Breast epithelium (tissue), 4 donors: Measurements from ENCODE around the gene SEPTIN1. TPM values are rescaled to one million over a fixed set of nuclear protein-coding genes. Genes with fewer than 3 reads are reported as not detected.

Experiments used
- DNase-seq, 2 donors: peaks; one replicate each; pipeline ENCODE4 v3.0.0-alpha.2; 2019; ENCODE audit warnings: low spot score in 2 of 2
- H3K27ac ChIP-seq, 2 donors: fragments of 200-600 bp; sonication (generic) in 1 of 2; one replicate each; pipeline ENCODE4 v1.5.1; 2016 to 2019; ENCODE audit warnings: mild to moderate bottlenecking in 1 of 2
- H3K27me3 ChIP-seq, 2 donors: fragments of 200-600 bp; sonication (generic) in 1 of 2; one replicate each; pipeline versions ENCODE4 v1.5.1 to v1.6.0; 2017 to 2019; ENCODE audit warnings: control low read depth in 1 of 2, mild to moderate bottlenecking in 1 of 2
- H3K36me3 ChIP-seq: fragments of 200-600 bp; one replicate; pipeline ENCODE4 v1.5.1; 2019
- H3K4me1 ChIP-seq, 2 donors: fragments of 200-600 bp; sonication (generic); one replicate each; pipeline ENCODE4 v1.5.1; 2016 to 2019; ENCODE audit warnings: control low read depth in 1 of 2
- H3K4me3 ChIP-seq, 3 donors: fragments of 200-600 bp; sonication (generic); 1 replicate in 2 of 3; 2 replicates in 1 of 3; pipeline ENCODE4 v1.5.1; 2016 to 2019; ENCODE audit warnings: mild to moderate bottlenecking in 3 of 3, moderate library complexity in 2 of 3
- H3K9me3 ChIP-seq, 2 donors: fragments of 200-600 bp; sonication (generic) in 1 of 2; one replicate each; pipeline ENCODE4 v1.5.1; 2016 to 2019; ENCODE audit warnings: control low read depth in 1 of 2
- POLR2A ChIP-seq: fragments of 450-650 bp; IDR thresholded peaks from one replicate; pipeline ENCODE4 v1.6.1; 2016; ENCODE audit warnings: antibody characterized with exemption, mild to moderate bottlenecking, moderate library complexity
- POLR2AphosphoS5 ChIP-seq, 3 donors: sonication (generic); formaldehyde crosslinking; IDR thresholded peaks; one replicate each; pipeline ENCODE4 v1.6.1; 2017; ENCODE audit warnings: antibody characterized with exemption in 3 of 3
- intact Hi-C: fragments of 100-400 bp; cut with DNase I; formaldehyde crosslinking; loops from one replicate; pipeline ENCODE4 v1.15.1; 2023; ENCODE audit warnings: low total_unique reads
- total RNA-seq, 3 donors: library from RNA; depleted of rRNA; stranded (reverse); fragments of >200 nt; gene quantifications; one replicate each; pipeline ENCODE4 v1.1.0, GENCODE V29; 2016
- TF ChIP-seq, protein P1 (sequence below), 3 donors: fragments of 450-650 bp; IDR thresholded peaks; one replicate each; pipeline ENCODE4 v1.5.1; 2016 to 2017; ENCODE audit warnings: antibody characterized with exemption in 3 of 3, mild to moderate bottlenecking in 3 of 3, moderate library complexity in 3 of 3

Gene SEPTIN1
- total RNA-seq, 3 donors from 2014 or later, result 1.3 to 4.6 (median 2.7) TPM

DNA sequence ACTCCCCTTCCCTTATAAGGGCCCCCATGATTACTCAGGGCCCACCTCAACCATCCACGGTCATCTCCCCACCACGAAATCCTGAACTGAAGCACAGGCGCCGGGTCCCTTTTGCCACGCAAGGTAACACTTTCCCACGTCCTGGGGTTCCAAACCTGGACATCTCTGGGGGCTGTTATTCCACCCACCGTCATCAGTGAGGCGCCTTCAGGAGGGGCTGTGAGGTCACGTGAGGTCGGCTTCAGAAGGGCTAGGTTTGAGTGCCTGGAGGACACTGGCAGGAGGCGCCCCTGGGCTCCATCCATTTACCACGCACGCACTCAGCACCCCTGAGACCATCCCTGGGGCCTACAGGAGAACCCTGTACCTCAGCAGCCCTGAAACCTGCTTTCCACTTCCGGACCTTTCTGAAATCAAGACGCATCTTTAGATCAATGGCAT is 31.3 kb downstream of the SEPTIN1 start:
- DNase-seq, result no peak
- Histone ChIP-seq H3K27ac (peak overlapping the region in 1 of 2 donors; percentile 75), H3K9me3 (no peaks in the 10 kb centered on the region), H3K4me3 (no peak overlapping the region), H3K4me1 (peaks cover 5 to 17% of the 10 kb centered on the region in 2 donors), H3K36me3 (no peaks in the 10 kb centered on the region), H3K27me3 (no peaks in the 10 kb centered on the region)
- no peak for TF ChIP-seq POLR2AphosphoS5 (IDR thresholded peaks at IDR 0.05)
- intact Hi-C loops, result no loop called here

DNA sequence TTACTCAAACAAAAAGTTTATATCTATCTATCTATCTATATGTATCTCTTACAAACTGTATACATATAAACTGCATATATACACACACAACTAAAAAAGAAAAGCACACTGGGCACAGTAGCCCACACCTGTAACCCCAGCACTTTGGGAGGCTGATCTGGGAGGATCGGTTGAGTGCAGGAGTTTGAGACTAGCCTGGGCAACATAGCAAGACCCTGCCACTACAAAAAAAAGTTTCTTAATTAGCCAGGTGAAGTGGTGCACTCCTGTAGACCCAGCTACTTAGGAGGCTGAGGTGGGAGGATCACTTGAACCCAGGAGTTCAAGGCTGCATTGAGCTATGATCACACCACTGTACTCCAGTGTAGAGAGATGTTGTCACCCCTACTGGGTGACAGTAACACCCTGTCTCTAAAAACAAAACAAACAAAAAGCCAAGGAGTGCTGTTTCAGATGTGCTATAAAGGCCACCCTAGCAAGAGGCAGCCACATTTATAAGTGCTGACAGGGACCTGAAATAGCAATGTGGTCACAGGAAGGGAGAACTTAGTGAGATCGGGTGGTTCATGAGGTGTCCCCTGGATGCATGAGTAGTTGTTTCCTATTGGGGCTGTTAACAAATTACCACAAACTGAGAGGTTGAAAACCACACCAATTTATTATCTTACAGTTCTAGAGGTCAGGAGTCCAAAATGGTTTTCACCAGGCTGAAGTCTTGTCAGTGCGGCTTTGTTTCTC is 32.1 kb downstream of the SEPTIN1 start:
- DNase-seq, result no peak
- intact Hi-C loops, result no loop called here
- no peaks in the 10 kb centered on the region for H3K9me3 ChIP-seq
- TF ChIP-seq POLR2AphosphoS5 (IDR thresholded peaks at IDR 0.05) (no peak), POLR2A (no peak)
- TF ChIP-seq, protein P1, sequence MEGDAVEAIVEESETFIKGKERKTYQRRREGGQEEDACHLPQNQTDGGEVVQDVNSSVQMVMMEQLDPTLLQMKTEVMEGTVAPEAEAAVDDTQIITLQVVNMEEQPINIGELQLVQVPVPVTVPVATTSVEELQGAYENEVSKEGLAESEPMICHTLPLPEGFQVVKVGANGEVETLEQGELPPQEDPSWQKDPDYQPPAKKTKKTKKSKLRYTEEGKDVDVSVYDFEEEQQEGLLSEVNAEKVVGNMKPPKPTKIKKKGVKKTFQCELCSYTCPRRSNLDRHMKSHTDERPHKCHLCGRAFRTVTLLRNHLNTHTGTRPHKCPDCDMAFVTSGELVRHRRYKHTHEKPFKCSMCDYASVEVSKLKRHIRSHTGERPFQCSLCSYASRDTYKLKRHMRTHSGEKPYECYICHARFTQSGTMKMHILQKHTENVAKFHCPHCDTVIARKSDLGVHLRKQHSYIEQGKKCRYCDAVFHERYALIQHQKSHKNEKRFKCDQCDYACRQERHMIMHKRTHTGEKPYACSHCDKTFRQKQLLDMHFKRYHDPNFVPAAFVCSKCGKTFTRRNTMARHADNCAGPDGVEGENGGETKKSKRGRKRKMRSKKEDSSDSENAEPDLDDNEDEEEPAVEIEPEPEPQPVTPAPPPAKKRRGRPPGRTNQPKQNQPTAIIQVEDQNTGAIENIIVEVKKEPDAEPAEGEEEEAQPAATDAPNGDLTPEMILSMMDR (IDR thresholded peaks at IDR 0.05), result no peak
- no peak overlapping the region for H3K27ac ChIP-seq
- no peak overlapping the region for H3K4me3 ChIP-seq
- H3K4me1 ChIP-seq, result peaks cover 5 to 14% of the 10 kb centered on the region in 2 donors
- no peaks in the 10 kb centered on the region for H3K36me3 ChIP-seq
- H3K27me3 ChIP-seq, result no peaks in the 10 kb centered on the region

DNA sequence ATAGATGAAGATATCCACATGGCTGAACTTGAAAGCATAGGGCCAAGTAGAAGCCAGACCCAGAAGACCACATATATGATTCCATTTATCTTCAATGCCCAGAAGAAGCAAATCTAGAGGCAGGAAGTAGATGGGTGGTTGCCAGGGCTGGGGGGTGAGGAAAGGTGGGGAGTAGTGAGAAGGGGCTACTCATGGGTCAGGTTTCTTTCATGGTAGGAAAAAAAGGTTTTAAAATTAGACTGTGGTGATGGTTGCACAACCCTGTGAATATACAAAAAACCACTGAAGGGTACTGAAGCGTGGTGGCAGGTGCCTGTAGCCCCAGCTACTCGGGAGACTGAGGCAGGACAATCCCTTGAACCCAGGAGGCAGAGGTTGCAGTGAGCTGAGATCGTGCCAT is 32.7 kb downstream of the SEPTIN1 start:
- H3K4me1 ChIP-seq, result peaks cover 5 to 14% of the 10 kb centered on the region in 2 donors
- no peak for DNase-seq
- no peak for TF ChIP-seq POLR2A
- TF ChIP-seq, protein P1 (IDR thresholded peaks at IDR 0.05), result no peak
- no peak for TF ChIP-seq POLR2AphosphoS5 (IDR thresholded peaks at IDR 0.05)
- no peaks in the 10 kb centered on the region for H3K9me3 ChIP-seq
- intact Hi-C loops, result no loop called here
- H3K27me3 ChIP-seq, result no peaks in the 10 kb centered on the region
- no peak overlapping the region for H3K27ac ChIP-seq
- no peak overlapping the region for H3K4me3 ChIP-seq
- H3K36me3 ChIP-seq, result no peaks in the 10 kb centered on the region

DNA sequence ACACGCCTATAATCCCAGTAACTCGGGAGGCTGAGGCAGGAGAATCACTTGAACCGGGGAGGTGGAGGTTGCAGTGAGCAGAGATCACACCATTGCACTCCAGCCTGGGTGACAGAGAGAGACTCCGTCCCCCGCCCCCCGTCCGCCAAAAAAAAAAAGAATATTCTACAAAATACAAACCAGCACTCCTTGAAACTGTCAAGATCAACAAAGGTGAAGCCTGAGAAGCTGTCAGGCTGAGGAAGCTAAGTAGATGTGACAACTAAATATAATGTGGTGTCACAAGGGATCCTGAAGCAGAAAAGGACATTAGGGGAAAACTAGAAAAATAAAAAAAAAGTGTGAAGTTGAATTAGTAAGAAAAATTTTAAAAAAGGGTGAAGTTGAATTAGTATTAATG is 33.4 kb downstream of the SEPTIN1 start:
- intact Hi-C loops, result no loop called here

DNA sequence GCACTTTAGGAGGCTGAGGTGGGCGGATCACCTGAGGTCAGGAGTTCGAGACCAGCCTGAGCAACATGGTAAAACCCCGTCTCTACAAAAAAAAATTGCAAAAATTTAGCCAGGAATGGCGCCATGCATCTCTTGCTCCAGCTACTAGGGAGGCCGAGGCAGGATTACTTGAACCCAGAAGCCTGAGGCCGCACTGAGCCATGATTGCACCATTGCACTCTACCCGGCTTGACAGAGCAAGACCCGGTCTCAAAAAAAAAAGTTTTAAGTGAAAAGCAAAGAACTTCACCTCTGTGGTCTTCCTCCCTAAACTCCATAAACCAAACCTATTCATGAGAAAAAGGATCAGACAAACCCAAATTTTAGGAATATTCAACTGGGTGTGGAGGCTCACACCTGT is 34.2 kb downstream of the SEPTIN1 start:
- no peaks in the 10 kb centered on the region for H3K27me3 ChIP-seq
- H3K27ac ChIP-seq, result no peak overlapping the region
- no peaks in the 10 kb centered on the region for H3K36me3 ChIP-seq
- no peaks in the 10 kb centered on the region for H3K9me3 ChIP-seq
- H3K4me3 ChIP-seq, result no peak overlapping the region
- intact Hi-C loops, result no loop called here
- TF ChIP-seq, protein P1 (IDR thresholded peaks at IDR 0.05), result no peak
- DNase-seq, result no peak
- H3K4me1 ChIP-seq, result peaks cover 0 to 11% of the 10 kb centered on the region in 2 donors

More for the DNA sequence above, 33.4 kb downstream of the SEPTIN1 start:
- H3K36me3 ChIP-seq, result no peaks in the 10 kb centered on the region
- no peak overlapping the region for H3K27ac ChIP-seq
- H3K9me3 ChIP-seq, result no peaks in the 10 kb centered on the region
- no peak overlapping the region for H3K4me3 ChIP-seq
- DNase-seq, result no peak
- H3K27me3 ChIP-seq, result no peaks in the 10 kb centered on the region
- TF ChIP-seq POLR2A (no peak), POLR2AphosphoS5 (IDR thresholded peaks at IDR 0.05) (no peak)
- TF ChIP-seq, protein P1 (IDR thresholded peaks at IDR 0.05), result no peak
- peaks cover 2 to 14% of the 10 kb centered on the region in 2 donors for H3K4me1 ChIP-seq
